T-helper 1 cell (primary cell): Measurements from ENCODE around the gene PPFIBP1.
"Not testable (repeated sequence)": the region's sequence is repeated elsewhere in the genome, so short reads cannot be mapped to it uniquely, and the experiment has no call there.

ENCODE experiments used
- DNase-seq, 5 donors: peaks; one replicate each; pipeline ENCODE4 v3.0.0-alpha.2; 2012 to 2020

Gene PPFIBP1

DNA sequence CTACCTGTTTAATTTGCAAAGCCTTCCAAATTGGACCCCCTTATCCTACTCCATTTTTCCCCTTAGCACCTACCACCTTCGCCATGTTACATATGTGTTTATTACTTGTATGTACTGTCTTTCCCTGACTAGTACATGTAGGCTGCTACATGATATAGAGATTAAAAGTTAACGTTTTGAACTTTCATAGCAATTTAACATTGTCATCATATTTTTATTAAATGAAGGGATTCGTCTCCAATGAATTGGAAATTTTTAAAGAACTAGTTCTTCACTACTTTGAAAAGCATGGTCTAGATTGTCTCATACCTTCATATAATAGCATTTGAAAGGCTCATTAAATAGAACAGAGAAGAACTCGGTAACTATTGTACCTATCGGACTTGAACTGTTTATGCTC lies 107.4 kb downstream of the PPFIBP1 start:
- no peak for DNase-seq

DNA sequence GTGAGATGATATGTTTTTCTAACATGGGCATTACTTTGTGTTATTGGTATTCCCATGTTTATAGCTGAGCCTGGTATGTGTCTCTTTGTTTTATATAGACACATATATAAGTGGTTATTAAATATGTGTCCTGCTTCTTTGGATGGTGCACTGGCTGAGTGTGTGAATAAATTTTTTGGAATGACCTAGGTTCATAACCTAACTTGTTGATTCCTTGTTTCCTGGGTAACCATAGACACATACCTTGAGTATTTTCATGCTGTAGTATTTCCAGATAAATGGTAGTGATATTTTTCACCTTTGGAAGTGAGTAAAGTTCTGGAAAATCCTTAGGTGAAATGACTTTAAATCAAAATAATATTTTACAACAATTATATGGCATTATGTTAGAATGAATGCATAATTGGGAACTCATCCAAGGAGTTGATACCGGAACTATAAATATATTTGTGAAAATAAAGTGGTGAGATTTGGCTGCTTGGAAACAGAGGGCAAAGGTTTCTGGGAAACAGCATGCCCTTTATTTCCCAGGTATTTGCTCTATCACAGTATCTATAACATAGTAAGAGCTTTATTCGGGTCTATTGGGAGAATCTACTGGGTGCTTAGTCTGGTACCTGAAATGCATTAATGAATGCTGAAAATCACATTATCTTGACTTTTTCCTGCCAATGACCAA lies 107.9 kb downstream of the PPFIBP1 start:
- no peak for DNase-seq

DNA sequence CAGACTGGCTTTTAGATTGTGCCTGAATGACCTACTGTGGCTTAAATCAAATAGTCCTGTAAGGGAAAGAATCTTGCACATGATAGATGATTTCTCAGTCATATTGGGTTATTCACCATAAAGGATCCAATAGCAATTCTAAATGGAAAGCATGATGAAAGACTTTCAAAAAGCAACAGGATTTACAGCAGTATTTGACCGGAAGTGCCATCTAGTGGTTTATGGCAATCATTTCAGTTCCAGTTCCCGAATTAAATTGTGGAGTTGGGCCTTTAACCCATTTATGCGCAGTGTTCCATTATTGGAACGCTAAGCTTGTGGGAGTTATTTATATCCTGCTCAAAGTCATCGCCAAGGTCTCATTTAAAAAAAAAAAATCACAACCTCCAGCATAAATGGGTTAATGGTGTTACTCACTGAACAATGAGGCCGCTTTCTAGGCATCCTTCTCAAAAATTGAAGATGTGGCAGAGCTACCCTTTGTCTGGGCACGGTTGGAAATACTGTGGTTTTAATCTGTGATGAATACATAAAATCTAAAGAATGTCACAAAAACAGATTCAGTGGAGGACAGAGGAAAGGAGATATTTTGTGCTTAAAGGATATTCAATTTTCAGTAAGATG lies 111.5 kb downstream of the PPFIBP1 start:
- peak in 1 of 5 donors; percentile 44 for DNase-seq

DNA sequence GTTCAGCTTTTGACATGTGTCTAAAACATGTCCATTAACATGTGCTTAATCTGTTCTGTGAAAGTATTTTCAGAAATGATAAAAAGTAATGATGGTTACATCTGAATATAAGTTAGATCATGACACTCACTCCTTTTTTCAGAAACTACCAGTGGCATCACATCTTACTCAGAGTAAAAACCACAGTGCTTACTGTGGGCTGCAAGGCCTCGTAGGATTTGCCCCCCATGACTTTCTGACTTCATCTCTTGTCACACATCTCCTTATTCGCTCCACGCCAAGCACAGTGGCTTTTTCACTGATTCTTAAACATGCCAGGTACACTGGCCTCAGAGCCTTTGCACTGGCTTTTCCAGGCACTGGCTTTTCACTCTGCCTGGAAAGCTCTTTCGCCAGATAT lies 112.6 kb downstream of the PPFIBP1 start:
- peak in 1 of 5 donors; percentile 22 for DNase-seq

DNA sequence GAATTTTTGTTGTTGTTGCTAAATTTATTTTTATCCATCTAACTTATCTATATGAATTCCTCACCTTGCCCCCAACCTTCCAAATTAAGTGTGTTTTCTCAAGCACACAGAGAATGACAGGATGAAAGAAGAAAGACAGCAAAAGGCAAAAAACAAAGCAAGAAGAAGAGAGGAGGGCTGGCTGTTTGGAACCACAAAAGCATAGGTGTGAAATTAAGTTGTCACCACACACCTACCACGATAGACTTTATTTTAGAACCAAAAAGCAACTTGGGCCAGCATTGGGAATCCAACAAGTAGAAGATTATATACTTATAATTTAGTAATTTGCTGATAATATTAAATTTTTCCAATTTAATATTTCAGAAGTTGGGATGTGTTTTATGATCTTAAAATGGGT lies 113.5 kb downstream of the PPFIBP1 start:
- DNase-seq, result peak in 1 of 5 donors; percentile 11

DNA sequence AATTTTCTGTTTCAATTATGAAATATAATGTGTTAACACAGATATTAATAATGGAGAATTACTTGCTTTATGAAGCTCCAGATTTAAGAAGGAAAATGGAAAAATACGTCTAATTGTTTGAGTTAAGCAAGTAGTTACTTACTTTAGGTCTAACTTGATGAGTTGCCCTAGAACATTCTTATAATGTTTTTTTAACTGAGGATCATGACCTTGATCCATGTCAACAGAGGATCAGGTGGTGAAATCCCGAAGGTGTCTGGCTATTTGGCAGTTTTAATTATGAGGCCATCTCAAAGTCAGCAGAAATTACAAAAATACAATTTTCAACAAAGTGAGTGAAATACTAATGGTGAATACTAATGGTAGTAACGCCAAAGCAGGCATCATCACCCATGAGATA lies 115.3 kb downstream of the PPFIBP1 start:
- DNase-seq, result no peak

DNA sequence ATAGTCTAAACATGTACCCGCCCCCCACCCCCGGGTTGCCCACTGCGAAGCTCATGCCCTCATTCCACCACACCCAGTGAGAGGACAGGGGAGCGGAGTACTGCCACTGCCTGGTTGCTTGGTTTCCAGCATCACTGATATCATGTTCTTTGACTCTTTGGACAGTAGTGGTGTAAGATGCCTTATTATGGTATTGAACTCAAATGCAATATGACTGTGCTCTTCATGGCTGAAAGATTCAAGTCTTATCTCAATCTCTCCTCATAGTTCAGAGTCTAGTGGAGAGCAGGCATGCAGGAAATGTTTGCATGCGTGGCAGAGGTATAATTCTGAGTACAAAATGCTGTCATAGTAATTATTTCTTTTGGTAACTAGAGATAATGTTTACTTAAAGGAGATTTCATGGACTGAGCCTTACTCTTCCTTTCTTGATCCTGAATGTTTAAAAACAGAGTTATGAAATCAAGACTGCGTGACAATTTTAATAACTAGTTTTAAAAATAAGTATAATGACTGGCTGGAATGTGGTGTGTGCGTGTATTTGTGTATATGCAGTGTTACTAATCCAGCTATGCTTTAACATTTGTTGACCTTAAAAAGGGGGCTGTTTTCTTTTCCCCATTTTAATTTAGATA lies 116.7 kb downstream of the PPFIBP1 start:
- DNase-seq, result not testable (repeated sequence)

DNA sequence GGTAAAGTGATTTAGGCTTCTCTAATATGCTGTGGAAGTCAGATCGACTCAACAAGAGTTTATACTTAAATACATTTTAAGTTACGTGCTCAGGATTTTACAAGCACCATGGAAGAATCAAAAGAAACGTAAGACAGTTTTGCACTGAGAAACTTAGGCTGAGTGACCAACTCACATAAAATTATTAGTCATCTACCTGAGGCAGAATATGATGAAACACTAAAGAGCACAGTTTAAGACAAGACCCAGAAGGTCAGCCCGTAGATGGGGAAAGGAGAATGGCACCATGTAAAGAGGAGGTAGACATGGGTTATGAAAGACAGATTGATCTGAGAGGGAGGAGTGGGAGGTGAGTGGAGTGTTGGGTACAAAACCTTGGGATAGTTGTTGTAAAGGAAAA lies 118.4 kb downstream of the PPFIBP1 start:
- DNase-seq, result not testable (repeated sequence)

DNA sequence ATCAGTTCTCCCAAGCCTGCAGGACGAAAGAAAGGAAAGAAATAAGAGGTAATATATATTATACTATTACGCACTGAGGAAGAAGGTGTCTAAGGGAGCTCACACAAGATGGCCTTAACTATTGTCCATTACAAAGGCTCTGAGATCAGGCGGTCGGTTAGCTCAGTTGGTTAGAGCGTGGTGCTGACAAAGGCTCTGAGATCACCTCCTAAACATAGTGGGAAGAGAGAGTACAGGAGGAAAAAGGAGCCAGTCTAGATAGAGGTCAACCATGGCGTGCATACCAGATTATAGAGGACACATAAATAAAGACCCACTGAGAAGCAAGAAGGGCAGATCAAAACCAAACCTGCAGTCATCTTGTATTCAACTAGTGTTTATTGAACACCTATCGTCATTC lies 118.9 kb downstream of the PPFIBP1 start:
- DNase-seq, result not testable (repeated sequence)

DNA sequence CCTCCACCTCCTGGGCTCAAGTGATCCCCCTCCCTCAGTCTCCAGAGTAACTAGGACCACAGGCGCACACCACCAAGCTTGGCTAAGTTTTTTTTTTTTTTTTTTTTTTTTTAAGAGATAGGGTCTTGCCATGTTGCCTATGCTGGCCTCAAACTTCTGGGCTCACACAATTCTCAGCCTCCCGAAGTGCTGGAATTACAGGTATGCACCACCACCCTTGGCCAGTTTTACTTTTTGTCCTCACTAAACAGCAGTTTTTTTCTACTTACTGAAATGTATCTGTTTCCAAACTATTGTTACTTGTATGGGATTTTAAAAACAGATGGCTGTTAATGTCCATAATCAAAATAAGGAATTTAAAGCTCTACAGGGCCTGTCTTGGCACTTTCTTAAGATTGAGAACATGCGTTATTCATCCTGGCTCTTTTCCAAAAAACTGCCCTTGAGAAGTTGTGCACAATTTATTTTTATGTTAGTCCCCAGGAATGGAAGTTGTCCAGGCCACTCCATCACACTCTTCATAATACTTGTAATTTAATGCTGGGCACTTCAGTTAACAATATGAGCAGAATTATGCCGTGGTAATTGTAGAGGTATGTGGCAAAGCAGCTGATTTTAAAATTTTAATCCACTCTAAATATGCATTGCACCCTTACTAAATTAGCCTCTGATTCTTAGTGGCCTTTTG lies 120.3 kb downstream of the PPFIBP1 start:
- no peak for DNase-seq

DNA sequence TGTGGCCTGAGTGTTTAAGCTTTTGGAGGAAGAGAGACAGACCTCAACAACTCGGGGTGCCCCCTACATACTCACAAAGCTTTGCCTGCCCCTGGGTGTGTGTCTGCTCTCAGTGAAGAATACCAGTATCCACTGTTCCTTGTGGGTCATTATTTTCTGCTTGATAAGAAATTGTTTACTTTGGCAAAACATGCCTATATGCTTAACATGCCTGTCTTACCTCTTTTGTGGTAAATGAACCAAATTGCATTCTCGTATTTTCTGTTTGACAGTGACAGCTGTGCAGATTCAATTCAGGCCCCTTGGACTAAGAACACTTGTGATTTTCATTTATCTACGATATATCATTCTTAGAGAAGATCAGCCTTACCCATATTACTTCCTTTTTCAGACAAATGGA lies 121.7 kb downstream of the PPFIBP1 start:
- DNase-seq, result no peak

DNA sequence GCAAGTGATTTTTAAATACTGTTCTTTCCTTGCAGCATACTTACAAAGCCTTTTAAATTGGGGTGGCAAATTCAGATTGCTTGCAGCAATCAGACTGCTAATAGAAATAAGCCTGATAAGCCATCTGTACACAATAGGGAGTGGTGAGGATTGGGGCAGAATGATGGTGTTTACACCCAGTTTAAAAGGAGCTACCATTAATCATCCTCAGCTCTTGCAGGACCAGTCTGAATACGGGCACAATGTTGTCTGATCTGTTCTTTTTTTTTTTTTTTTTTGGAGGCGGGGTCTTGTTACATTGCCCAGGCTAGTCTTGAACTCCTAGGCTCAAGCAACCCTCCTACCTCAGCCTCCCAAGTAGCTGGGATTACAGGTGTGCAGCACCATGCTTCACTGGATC lies 122.1 kb downstream of the PPFIBP1 start:
- DNase-seq, result no peak

DNA sequence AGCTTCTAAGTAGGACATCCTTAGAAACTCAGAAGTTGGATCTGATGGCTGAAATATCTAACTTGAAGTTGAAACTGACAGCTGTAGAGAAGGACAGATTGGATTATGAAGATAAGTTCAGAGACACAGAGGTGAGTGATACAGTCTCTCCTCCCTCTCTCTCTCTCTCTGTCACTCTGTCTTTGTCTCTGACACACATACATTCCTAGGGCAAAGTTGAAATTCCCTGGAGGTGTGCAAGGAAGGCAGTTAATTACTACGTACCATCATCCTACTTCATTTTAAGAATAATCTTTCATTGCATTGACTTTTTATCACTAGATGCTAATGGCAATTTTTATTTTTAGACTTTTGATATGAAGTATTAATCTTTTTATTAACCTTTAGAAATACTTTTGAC lies 126.0 kb downstream of the PPFIBP1 start:
- no peak for DNase-seq

DNA sequence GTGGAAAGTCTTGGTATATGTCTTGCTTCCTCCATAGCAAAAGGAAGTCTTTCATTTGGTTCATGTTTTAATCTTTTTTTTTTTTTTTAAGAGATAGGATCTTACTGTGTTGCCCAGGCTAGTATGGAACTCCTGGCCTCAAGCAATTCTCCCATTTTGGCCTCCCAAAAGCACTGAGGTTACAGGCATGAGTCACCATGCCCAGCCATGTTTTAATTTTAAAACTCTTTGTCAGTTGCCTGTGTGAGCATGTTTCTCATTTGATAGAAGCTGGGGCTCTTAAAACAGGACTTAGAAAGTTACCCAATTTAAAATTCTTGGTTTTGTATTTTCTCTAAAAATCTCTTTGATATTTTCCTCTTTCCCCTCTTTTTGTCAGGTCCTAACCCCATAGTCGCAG lies 127.2 kb downstream of the PPFIBP1 start:
- no peak for DNase-seq

DNA sequence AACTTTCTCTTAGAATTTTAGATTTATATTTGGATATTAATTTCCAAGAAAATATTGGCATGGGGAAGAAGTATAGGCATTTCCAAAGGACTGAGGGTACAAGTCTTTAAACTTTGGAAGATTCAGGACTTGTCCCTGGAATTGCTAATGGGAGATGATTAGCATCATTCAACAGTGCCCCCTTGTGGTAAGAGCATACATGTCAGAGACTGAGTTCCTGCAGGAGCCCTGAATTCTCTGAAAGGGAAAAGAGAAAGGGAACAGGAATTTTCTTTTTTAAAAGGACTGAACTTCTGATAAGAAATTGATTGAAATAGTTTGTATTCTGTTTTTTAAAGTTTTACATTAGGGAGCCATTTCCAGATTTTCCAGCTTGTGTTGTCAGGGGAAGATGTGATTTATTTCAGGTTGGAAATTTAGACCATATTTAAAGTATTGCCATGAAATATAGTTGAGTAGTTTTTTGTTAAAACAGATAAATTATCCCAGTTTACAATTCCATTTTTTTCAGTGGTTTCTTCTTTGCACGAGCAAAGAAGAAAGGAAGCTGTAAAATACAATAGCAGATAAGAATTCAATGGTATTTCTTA lies 128.3 kb downstream of the PPFIBP1 start:
- DNase-seq, result peak in 3 of 5 donors; percentile 13 to 25 (median 19)

DNA sequence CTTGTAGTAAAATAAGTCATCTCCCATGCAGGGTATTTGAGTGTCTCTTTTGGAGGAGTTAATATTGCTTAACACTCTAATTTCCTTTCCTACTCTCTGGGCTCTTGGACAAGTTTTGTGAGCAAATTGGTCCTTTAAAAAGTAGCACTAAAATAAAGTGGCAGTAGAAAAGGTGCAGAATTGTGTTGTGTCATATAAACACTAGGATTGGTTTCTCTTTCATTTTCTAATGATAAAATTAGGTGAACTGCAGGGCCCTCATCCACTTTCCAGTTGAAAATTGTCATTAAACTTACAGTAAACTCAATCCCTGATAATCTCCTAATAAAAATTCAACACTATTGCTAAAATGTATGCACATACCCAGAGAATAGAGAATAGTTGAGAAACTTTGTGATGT lies 129.7 kb downstream of the PPFIBP1 start:
- DNase-seq, result peak in 1 of 5 donors; percentile 5

DNA sequence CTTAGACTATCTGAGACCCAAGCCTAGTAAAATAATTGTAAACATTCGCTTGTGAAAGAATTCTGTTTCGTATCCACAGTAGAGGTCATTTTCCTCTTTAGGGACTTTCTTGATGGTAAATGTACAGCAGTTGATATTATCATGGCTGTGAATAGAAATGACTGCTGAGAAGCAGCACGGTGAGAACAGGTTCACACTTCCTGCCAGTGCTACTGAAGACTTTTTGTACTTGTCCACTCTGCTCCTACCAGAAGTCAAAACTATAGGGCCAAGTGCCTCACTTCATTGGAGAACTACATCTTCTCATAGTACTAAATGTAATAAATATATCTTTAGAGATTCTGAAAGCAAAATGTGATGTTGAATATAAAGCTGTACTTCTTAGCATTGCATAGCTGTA lies 131.5 kb downstream of the PPFIBP1 start:
- DNase-seq, result not testable (repeated sequence)

DNA sequence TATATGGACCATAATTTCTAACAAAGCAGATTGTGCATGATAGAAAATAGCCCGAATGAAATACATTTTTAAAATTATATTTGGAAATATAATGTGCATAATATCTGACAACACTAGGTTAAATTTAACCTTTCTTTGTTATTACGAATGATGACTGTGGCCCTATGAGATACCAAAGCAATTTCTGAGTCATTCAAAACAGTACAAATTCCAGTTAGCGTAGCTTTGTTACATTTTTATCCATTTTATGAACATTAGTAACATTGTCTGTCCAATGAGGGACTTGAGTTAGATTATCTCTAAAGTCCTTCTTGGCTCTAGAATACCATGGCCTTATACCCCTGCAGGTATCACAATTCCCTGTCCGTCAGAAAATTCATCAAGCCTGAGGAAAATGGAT lies 133.3 kb downstream of the PPFIBP1 start:
- DNase-seq, result no peak

DNA sequence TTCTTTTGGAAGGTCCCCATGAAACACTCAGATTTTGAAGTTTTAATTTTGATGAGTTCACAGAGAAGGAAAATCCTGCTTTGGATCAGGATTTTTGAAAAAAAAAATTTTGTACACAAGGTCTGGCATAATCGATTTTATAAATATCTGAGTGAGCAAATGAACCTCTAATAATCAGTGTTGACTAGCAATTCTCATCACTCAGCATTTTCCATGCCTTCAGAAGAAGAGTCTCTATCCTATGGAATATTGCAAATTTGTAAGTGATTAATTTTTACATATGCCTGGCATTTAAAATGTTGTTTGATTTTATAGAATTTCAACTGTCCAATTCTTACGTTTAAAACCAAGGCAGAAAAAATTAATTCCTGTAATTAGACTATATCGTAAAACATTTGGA lies 141.7 kb downstream of the PPFIBP1 start:
- DNase-seq, result no peak

DNA sequence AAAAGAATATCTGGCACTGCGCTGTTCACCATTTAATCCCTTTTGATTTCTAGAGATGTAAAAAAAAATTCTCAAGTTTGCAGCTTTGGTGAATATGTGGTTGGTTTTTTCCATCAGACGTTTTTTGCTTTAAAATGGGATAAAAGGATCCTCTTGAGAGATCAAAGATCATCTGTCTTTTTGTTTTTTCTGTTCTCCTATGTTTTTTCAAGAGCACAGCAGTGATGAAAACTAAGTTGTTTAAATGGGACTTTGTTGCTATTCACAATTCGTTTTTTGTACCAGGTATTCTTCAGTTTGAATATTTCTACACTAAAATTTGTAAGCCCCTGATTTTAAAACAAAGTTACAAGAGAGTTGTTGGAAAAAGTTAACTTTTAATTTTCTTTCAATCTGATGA lies 142.5 kb downstream of the PPFIBP1 start:
- DNase-seq, result no peak

DNA sequence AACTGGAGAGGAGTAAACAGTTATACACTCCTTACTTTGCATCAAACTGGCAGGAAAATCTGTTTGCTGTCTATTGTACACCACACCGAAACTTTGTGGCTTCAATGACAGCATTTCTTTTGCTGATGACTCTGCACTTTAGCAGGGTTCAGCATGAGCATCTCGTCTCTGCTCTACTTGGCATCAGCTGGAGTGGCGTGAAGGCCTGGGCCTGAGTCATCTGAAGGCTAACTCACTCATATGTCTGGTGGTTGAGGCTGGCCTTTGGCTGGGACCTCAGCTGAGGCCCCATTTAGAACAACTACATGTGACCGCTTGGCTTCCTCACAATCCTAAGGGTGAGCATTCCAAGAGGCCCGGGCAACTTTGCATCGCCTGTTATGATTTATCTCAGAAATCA lies 143.5 kb downstream of the PPFIBP1 start:
- peak in 1 of 5 donors; percentile 48 for DNase-seq

DNA sequence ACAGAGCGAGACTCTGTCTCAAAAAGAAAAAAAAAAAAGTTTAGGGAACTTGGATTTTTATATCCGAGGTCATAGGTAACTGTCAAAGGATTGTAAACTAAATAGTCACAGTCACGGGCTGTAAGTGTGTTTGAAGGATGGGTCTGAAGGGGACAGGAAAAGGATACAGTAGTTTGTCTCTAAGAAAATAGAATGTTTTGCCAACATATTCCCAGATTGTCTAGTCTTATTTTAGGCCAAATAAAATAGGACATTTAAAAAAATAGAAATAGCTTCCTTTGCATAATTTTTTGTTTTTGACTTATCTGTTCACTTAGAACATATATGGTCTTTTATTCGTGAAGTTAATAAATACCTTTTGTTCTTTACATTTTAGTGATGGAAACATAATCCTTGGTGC lies 148.0 kb downstream of the PPFIBP1 start:
- DNase-seq, result no peak

DNA sequence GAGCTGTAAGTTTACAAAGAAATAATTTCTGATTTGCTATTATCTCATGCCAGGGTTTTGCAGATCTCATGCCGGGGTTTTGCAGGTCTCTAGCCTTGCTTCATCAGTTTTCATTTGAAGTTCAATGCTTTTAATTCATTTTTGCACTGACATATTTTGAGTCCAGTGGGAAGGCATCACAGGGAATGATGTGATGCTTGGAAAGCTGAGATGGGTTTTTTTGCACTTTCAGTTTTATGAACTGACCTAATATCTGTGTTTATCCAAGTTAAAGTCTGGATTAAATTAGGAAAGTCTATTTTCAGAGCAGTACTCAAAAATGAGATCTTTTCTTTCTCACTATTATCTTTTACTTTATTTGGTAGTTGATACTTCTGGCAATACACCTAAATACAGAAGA lies 148.6 kb downstream of the PPFIBP1 start:
- no peak for DNase-seq
